ENCODE data around the gene EPO.

Gene EPO

DNA sequence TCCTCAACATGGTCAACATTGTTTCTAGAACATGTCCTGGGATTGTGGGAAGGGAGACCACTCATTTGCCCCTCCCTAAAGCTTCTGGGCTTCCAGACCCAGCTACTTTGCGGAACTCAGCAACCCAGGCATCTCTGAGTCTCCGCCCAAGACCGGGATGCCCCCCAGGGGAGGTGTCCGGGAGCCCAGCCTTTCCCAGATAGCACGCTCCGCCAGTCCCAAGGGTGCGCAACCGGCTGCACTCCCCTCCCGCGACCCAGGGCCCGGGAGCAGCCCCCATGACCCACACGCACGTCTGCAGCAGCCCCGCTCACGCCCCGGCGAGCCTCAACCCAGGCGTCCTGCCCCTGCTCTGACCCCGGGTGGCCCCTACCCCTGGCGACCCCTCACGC, at the start of gene EPO:
Gene EPO (plus strand): TSS at position 190 of the 392 bp plus-strand sequence. CDS start 513 bp downstream, outside the sequence.
- DNase-seq (ENCODE audit: low spot score): no peak

DNA sequence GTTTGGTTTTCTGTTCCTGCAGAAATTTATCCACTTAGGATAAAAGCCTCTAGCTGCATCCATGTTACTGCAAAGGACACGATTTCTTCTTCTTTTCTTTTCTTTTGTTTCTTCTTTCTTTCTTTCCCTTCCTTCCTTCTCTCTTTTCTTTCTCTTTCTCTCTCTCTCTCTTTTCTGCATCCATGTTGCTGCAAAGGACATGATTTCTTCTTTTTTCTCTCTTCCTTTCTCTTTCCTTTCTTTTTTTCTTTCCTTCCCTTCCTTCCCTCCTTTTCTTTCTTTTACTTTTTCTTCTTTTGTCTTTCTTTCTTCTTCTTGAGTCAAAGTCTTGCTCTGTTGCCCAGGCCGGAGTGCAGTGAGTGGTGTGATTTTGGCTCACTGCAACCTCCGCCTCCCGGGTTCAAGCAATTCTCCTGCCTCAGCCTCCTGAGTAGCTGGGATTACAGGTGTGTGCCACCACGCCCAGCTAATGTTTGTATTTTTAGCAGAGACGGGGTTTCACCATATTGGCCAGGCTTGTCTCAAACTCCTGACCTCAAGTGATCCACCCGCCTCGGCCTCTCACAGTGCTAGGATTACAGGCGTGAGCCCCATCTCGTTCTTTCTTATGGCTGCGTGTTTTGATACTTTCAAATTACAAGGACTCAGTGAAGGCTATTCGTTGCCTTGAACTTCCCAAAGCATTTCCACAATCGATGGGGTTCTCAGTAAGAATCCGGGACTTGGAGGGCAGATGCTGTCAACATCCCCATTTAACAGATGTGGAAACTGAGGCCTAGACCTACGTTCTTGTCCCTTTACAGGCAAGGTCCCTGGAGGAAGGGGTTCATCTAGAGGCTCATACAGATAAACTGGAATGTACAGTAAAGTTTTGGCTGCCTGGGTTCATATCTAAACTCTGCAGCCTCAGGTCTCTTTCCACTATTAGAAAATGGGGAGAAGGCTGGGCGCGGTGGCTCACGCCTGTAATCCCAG, 48.6 kb upstream of the EPO start:
- no peak for DNase-seq (ENCODE audit: low spot score)

DNA sequence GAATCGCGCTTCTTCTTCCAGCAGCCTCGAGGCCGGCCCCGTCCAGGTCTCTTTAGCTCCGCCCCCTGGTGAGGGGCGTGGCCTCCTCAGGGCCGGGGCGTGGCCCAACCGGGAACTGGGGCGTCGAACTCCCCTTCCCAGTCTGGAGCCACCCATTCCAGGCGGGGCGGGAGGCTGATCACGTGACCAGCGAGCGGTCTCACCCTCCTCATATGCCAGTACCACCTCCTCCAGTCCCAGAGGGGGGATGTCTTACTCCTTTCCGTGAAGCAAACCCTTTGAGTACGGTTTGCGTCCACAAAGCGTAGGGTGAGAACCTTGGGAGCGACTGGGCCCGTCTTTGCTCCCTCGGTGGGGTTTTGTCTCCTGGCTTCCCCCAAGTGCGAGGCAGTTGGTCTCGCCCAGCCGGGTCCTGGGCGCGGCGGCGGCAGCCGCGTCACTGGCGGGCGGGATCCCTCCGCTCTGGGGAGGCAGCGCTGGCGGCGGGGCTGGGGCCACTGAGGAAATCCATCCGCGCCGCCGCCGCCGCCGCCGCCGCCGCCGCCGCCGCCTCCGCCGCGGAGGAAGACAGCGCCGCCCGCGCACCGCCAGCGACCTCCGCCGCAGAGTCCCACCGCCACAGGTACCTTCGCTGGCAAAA, 46.8 kb upstream of the EPO start, which contains the start of gene GNB2:
Gene GNB2 (plus strand): TSS at position 439 of the 640 bp plus-strand sequence. CDS start 2,526 bp downstream, outside the sequence.
- peak; percentile 97 for DNase-seq (ENCODE audit: low spot score)

DNA sequence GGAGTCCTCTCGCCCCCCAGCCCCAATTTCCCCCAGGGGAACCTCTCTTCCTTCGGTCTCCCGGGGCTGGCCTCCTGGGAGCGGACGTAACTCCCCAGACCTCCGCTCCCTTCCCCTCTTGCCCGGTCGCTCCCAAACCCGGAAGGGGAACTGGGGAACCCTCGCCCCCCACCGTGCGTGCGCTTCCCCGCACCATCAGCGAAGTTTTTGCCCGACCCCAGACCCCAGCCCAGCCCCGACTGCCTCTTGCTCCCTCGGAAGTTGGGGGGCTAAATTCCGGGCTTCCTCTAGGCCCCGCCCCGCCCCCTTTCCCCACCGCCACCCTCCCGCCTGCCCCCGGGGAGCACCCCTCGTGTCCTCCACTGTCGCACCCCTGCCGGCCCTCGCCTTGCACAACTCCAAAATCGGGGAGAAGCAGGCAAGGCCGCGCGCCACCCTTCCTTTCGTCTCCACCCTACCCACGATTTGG, 46.3 kb upstream of the EPO start:
- DNase-seq (ENCODE audit: low spot score): no peak

DNA sequence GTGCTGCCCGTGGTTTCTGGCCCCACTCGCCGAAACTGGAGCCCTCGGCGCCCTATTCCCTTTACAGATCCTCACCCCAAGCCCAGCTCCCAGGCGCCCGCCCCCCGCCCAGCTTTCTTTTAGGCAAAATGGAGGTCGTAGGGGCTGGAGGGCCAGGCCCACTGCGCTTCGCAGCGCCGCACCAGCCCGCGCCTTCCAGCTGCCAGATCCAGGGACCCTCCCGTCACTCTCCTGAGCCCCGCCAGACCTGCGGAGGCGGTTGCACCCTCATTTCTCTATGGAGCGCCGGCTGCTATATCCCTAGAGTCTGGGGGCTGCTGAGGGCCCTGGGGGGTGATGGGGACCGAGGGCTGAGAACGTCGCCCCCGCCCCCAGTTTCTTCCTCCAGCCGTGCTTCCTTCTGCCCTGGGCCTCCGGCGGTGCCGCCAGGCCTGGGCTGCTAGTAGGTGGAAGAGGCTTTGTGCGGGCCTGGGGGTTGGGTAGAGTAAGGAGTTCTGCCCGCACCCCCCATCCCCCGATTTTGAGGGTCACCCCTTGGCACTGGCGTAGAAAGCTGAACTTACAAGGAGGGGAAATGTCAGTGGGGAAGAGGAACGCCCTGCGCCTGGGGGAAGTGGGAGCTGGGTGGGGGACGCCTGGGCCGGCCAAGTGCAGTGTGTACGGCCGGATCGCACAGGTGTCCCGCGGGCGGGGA, 45.7 kb upstream of the EPO start:
- no peak for DNase-seq (ENCODE audit: low spot score)

DNA sequence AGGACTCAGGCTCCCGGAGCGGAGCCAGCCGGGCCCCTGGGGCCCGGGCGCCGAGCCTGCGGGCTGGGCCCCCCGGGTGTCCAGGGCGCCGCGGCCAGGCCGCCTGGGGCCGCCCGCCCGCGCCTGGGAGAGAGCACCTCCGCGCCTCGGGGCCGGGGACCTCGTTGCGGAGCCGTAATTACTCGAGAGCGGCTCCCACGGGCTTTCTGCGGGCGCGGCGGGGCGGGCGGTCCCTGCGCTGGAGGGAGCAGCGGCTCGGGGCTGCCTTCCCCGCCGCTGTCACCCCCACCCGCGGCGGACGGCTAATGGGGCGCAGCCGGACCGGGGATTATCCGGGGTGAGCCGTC, 45.2 kb upstream of the EPO start:
- DNase-seq (ENCODE audit: low spot score): no peak

DNA sequence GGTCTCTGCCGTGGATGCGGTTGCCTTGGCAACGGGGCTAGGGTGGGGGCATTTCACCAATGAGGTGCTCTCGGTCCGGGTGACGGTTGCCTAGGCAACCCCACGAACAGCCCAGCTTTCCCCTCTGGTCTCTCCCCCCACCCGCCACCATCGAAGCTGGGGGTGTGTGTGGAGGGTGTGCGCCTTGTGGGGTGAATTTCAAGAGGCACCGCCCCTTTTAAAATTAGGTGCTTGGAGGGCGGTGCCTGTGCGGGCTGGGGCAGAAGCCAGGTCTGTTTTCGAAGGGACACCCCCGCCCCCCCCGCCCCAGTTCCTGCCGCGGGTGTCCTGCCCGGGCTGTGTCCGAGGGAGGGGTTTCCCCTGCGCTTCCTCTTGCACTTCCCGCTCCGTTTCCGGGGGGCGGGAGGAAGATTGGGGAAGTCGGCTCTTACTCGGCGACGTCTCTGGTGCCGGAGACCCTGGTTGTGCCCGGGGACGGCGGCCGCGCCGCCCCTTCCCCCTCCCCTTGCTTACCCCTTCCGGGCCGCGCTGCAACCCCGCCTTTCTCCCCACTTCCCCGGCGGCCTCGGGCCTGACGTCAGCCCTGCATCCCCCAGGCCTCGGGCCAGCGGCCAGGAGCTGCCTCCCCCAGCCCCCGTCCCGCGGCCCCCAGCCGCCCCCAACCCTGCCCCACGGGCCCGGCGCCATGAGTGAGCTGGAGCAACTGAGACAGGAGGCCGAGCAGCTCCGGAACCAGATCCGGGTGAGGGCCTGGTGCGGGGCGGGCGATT, 44.5 kb upstream of the EPO start:
- DNase-seq (ENCODE audit: low spot score): peak; percentile 43

DNA sequence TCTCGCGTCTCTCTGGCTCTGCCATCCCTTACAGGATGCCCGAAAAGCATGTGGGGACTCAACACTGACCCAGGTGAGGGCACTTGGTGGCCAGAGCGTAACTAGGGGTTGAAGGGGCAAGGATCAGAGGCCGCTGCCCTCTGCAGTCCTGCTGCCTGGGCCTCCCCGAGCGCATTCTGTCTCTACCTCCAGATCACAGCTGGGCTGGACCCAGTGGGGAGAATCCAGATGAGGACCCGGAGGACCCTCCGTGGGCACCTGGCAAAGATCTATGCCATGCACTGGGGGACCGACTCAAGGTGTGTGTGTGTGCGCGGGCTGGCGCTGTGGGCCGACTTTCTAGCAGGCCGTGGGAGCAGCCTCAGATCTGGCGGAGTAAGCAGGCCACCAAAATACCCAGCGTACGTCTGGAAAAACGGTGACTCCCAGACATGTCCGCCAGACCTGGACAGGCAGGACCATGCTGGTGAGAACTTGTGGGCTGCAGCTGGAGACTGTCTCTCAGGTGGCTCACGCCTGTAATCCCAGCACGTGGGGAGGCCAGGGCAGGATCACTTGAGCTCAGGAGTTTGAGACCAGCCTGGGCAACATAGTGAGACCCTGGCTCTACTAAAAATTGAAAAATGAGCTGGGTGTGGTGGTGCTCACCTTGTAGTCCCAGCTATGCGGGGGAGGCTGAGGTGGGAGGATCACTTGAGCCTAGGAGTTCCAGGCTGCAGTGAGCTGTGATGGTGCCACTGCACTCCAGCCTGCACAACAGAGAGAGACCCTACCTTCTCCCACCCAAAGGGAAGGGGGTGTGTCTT, 43.6 kb upstream of the EPO start:
- no peak for DNase-seq (ENCODE audit: low spot score)

DNA sequence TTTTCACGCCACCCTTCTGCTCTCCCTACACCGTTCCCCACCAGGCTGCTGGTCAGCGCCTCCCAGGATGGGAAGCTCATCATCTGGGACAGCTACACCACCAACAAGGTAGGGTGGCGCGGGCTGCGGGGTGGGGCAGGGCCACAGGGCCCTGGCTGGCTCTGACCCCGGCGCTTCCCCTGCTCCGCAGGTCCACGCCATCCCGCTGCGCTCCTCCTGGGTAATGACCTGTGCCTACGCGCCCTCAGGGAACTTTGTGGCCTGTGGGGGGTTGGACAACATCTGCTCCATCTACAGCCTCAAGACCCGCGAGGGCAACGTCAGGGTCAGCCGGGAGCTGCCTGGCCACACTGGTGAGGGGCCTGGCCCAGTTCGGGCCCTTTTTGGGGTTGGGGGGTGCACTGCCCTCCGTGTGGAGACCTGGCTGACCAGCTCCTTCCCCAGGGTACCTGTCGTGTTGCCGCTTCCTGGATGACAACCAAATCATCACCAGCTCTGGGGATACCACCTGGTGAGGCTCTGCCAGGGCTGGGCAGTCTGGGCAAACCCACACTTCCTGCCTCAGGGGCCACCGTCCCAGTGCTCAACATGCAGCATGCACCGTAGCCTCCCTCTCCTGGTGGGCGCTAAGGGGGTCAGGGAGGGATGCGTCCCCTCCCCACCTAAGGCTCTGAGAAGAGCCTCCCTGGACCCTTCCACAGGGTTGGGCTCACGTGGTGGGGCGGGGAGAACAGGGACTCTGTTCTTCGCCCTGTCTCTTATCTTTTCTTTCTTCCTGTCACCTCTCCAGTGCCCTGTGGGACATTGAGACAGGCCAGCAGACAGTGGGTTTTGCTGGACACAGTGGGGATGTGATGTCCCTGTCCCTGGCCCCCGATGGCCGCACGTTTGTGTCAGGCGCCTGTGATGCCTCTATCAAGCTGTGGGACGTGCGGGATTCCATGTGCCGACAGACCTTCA, 42.7 kb upstream of the EPO start:
- no peak for DNase-seq (ENCODE audit: low spot score)

DNA sequence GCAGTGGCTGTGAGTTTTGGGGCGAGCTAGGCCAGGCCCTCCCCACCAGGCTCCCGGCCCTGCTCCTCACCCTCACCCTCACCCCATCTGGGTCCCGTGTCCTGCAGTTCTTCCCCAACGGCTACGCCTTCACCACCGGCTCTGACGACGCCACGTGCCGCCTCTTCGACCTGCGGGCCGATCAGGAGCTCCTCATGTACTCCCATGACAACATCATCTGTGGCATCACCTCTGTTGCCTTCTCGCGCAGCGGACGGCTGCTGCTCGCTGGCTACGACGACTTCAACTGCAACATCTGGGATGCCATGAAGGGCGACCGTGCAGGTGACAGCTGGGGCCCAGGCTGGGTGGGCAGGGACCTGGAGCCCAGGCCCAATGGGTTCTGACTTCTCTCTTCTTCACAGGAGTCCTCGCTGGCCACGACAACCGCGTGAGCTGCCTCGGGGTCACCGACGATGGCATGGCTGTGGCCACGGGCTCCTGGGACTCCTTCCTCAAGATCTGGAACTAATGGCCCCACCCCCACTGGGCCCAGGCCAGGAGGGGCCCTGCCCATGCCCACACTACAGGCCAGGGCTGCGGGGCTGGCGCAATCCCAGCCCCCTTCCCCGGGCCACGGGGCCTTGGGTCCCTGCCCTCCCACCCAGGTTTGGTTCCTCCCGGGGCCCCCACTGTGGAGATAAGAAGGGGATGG, 41.8 kb upstream of the EPO start:
- DNase-seq (ENCODE audit: low spot score): no peak

DNA sequence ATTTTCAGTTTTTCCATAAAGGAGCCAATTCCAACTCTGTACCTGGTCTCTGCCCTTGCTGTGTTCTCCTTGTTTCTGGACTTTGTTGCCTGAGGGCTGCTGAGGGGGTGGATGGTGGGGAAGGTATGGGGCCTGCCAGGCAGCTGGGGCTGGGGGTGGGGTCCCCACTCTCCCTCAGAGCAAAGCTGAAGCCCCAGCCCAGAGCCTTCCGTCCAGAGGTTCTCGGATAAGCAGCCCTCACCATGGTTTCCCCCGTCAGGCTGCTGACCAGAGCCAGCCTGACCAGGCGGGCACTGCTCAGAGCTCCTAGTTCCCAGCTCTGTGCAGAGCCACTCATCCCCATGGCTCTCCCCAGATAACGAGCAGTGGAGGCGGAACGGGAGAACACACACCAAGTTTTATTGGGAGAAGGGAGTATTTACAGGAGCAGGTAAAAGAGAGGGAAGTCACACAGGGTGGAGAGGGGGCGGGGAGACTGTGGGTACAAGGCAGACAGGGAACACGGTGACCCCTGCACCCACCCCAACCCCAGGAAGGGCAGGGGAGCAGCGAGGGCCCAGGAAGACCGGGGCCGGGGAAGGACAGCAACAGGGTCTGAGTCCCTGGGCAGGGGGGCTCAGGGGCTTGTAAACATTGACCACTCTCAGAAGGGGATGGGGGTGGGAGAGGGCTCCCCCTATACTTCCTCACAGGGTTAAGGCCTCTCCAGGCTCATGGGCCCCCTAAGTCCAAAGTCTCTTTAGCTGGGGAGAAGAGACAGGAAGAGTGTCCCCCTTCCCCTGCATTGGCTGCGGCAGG, 40.9 kb upstream of the EPO start:
- DNase-seq (ENCODE audit: low spot score): no peak

DNA sequence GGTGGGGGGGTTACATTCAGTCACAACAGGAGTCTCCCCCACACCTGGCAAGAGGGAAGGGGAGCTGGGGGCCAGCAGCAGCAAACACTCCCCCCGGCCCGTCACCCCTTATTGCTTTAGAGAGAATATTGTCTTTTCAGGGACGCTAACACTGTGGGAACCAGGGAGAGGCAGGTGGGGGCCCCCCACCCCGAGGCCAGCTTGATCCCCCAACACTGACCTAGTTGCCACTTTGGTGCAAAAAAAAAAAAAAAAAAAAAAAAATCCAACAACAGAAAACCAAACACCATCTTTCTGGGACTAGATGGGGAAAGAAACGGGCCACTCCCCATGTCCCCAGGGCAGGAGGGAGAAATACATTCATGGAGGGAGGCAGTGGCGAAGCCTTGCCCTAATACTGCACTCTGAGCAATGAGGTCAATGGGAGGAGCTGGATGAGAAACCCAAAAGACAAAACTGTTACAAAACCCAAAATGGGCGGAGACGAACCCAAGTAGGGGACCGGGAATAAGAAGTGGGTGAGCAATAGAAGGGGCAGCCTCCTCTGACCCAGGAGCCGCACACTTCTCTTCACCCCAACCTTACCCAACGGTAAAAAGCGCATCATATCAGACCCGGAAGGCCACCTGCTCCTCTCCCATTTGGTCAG, 40.2 kb upstream of the EPO start:
- no peak for DNase-seq (ENCODE audit: low spot score)

DNA sequence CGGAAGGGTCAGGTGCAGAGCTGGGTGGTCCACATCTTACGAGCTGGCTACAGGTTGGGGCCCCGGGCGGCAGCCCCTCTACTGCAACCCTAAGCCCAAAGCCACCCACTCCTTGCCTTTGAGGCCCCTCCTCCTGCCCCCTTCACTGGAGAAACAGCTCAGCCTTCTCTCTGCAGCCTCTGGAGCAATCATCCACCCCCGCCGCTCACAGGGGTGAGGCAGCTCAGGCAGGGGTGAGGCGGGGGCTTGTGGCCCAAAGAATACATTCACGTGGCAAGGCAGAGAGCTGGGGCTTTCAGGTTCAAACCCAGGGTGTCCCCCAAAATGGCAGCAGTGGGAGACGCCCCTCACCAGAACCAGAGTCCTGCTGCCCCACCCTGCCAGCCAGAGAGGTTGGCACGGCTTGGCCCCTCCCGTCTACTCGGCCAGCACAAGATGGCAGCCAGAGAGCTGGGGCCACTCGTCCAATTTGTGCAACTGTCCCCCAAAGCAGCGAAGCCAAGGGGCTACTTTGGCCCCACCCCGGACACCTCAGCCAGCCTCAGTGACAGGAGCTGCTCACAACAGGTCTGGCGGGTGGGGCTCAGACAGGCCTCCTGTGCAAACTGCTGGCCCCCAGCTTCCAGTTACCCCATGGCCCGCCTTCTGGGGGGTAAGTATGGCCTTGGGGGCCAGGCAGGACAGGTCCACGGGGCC, 39.5 kb upstream of the EPO start:
- DNase-seq (ENCODE audit: low spot score): no peak

DNA sequence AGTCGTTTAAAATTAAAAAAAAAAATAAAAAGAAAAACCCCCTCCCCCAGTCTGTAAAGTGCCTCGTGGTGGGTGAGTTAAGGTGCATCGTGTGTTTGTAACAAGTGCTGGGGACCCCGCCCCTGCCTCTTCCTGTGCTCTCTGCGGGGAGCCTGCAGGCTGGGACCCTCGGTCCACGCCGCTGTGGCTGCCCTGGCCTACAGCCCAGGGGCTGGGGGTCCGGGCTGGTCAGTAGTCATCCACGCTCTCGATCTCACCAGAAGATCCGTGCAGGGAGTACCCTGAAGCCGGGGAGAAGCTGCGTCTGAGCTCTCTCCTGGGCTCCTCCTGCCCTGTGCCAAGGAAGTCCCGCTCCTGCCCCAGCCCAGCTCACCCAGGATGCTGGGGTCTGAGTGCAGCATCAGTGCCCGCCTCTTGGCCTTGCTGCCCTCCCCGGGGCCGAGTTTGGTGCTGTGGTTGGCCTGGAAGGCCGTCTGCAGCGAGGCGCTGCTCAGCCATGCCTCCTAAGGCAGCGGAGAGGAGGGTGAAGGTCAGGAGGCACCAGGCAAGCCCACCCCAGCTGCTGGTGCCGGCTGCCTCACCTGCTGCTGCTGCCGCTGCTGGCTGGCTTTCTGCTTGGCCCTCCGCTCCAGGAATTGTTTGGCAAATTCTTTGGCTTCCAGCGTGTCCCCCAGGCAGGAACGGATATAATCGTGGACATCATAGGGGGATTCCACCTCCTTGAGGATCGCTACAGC, 38.6 kb upstream of the EPO start:
- DNase-seq (ENCODE audit: low spot score): no peak

DNA sequence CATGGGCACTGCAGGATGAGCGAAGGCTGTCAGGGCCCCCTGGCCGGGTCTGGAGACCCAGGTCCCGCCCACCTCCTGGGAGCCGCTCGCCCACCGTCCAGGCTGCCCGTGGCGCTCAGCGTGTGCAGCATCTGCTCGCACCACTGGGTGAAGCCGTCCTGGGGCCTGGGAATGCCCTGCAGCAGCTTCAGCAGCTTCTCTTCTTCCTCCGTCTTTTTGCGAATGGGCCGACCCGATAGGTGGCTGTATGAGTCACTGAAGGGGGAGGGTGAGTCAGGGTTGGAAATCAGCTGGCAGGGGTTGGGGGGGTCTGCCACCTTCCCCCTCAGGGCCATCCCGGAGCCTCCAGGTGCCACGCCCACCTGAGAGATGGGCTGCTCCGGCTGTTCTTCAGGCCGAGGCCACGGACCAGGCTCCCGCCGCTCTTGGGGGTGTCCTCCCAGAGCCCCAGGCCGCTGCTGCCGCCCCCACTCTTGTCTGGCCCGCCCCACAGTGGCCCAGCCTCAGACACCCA, 38.0 kb upstream of the EPO start:
- no peak for DNase-seq (ENCODE audit: low spot score)

DNA sequence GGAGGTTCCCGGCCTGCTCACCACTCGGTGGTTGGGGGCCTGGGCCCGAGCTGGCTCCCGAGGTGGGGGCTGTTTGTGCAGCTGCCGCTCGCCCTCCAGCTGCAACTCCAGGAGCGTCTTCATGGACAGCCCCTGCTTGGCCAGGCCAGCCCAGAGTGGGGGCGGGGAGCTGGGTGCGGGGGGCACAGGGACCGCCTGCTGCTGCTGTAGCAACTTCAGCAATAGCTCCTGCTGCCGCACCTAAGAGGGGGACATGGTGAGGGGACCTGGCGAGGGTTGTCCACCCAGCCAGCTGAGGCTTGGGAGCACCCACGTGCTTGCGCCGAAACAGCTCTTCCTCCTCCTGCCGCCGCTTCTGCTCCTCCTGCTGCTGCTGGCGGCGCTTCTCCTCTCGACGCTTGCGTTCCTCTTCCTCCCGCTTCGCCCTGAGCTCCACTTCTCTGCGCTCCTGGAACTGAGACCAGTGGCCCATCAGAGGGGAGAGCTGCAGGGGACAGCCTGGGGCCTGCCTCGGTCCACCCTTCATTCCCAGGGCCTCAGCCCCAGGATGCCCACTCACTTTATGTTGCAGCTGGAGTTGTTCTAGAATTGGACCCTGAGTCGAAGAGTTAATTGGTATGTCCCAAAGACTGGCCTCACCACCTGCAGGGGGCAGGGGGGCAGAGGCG, 37.1 kb upstream of the EPO start:
- DNase-seq (ENCODE audit: low spot score): no peak
